Adrenal gland (tissue), 12 donors: ENCODE measurements around the gene STXBP2. TPM values are rescaled to one million over a fixed set of nuclear protein-coding genes. Genes with fewer than 3 reads are reported as not detected.

ENCODE experiments used
- DNase-seq, 7 donors: peaks; one replicate each; pipeline ENCODE4 v3.0.0-alpha.2; 2019 to 2020
- H3K27ac ChIP-seq, 5 donors: fragments of 200-600 bp; sonication (generic) in 4 of 5; 1 replicate in 3 of 5; 2 replicates in 2 of 5; pipeline versions ENCODE4 v1.5.1 to v1.8.0; 2016 to 2020; ENCODE audit warnings: mild to moderate bottlenecking in 1 of 5
- H3K27me3 ChIP-seq: fragments of 200-600 bp; 2 replicates; pipeline ENCODE4 v1.8.0; 2021
- H3K36me3 ChIP-seq, 2 donors: fragments of 200-600 bp; replicated peaks in 1 of 2; 1 replicate in 1 of 2; 2 replicates in 1 of 2; pipeline versions ENCODE4 v1.5.1 to v1.8.0; 2018 to 2022
- H3K4me1 ChIP-seq, 2 donors: fragments of 200-600 bp; replicated peaks in 1 of 2; 1 replicate in 1 of 2; 2 replicates in 1 of 2; pipeline versions ENCODE4 v1.5.1 to v1.8.0; 2018 to 2021
- H3K4me3 ChIP-seq, 4 donors: fragments of 200-600 bp; sonication (generic) in 3 of 4; one replicate each; pipeline ENCODE4 v1.5.1; 2016 to 2018
- H3K9me3 ChIP-seq, 3 donors: fragments of 200-600 bp; sonication (generic) in 1 of 3; replicated peaks in 1 of 3; 1 replicate in 2 of 3; 2 replicates in 1 of 3; pipeline versions ENCODE4 v1.5.1 to v1.8.0; 2016 to 2021
- POLR2A ChIP-seq, 2 donors: fragments of 450-650 bp; IDR thresholded peaks; one replicate each; pipeline ENCODE4 v1.6.1; 2017; ENCODE audit warnings: antibody characterized with exemption in 2 of 2, mild to moderate bottlenecking in 2 of 2, moderate library complexity in 1 of 2
- WGBS, 4 donors: extraction: QIAGEN DNeasy Blood & Tissue Kit in 2 of 4; methylation state at CpG; one replicate each; pipeline versions ENCODE4 v1.1.5 to v1.1.7; 2013 to 2017; 5-methylcytosine and 5-hydroxymethylcytosine counted together
- intact Hi-C, 2 donors: fragments of 100-400 bp; cut with DNase I; formaldehyde crosslinking; loops; one replicate each; pipeline versions ENCODE4 v1.14.1 to v1.15.0; 2022 to 2023
- polyA plus RNA-seq, 3 donors: library from polyadenylated mRNA; stranded (reverse); fragments of 200-250 nt in 2 of 3; fragments of 350-450 nt in 1 of 3; fragmentation: Illumina TruSeq in 1 of 3; extraction: RNeasy Lipid Tissue Mini Kit (QIAGEN cat#74804) in 1 of 3; gene quantifications; one replicate each; pipeline ENCODE4 v1.2.3, GENCODE V29; 2013 to 2014
- total RNA-seq, 9 donors: library from RNA; depleted of rRNA in 4 of 9; stranded (reverse); fragments of >200 nt in 4 of 9; fragments of 120-200 nt in 1 of 9; fragmentation: NEBNext Ultra II Directional in 1 of 9; extraction: Animal tissue kit (Norgen Biotek cat#: 25700) in 1 of 9; gene quantifications; one replicate each; pipeline versions ENCODE4 v1.1.0 to v1.2.4, GENCODE V29; 2013 to 2023
- TF ChIP-seq, protein P1 (sequence below), 6 experiments: fragments of 450-650 bp in 4 of 6; fragments of 200-600 bp in 2 of 6; sonication (generic) in 1 of 6; IDR thresholded peaks; 1 replicate in 5 of 6; 2 replicates in 1 of 6; pipeline versions ENCODE4 v1.5.1 to v1.8.0; 2016 to 2021; ENCODE audit warnings: antibody characterized with exemption in 6 of 6, mild to moderate bottlenecking in 2 of 6, moderate library complexity in 1 of 6
- donor health status: healthy with polysubstance abuse.
- donor health status: Bipolar disorder and iron deficiency.
- donor health status: DM: yes; HTN: yes; CAD: no.
- donor health status: DM: no; HTN: no; CAD: no.
- donor health status: DM: no; HTN: no; CAD: no.
- donor health status: DM: yes; HTN: yes; CAD: no.

STXBP2 gene
- total and polyA plus RNA-seq, 12 donors, result 12.2 to 121 (median 40.3) TPM

DNA sequence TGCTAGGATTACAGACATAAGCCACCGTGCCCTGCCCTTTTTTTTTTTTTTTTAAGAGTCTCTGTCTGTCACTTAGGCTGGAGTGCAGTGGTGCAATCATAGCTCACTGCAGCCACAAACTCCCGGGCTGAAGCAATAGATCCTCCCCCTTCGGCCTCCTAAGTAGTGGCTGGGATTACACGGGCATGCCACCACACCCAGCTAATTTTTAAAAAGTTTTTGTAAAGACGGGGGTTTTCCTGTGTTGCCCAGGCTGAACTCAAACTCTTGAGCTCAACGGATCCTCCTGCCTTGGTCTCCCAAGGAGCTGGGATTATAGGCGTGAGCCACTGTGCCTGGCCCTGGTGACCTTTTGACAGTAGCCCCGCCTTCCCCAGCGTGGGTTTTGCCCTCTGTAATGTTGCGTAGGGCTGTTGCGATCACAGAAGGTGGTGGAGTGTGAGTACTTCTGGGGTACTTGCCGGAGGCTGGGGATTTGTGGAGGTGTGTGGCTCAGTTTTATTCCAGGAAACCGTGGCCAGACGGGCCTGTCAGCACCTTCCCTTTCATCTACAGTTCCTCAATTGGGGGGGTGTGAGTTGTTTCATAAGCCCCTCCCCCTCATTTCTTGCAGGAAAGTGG lies 20.3 kb downstream of the STXBP2 start:
- WGBS, 4 donors, result 52 to 58% (median 54%) methylated on average over 11 to 14 of the region's 14 CpGs
- Histone ChIP-seq H3K27me3 (no peaks in the 10 kb centered on the region), H3K4me1 (peaks cover 0 to 3% of the 10 kb centered on the region in 2 donors), H3K4me3 (no peak overlapping the region), H3K27ac (peak overlapping the region in 1 of 5 donors; percentile 71), H3K9me3 (no peaks in the 10 kb centered on the region), H3K36me3 (no peaks in the 10 kb centered on the region)
- DNase-seq, result no peak
- intact Hi-C loops, result no loop called here
- TF ChIP-seq, protein P1, sequence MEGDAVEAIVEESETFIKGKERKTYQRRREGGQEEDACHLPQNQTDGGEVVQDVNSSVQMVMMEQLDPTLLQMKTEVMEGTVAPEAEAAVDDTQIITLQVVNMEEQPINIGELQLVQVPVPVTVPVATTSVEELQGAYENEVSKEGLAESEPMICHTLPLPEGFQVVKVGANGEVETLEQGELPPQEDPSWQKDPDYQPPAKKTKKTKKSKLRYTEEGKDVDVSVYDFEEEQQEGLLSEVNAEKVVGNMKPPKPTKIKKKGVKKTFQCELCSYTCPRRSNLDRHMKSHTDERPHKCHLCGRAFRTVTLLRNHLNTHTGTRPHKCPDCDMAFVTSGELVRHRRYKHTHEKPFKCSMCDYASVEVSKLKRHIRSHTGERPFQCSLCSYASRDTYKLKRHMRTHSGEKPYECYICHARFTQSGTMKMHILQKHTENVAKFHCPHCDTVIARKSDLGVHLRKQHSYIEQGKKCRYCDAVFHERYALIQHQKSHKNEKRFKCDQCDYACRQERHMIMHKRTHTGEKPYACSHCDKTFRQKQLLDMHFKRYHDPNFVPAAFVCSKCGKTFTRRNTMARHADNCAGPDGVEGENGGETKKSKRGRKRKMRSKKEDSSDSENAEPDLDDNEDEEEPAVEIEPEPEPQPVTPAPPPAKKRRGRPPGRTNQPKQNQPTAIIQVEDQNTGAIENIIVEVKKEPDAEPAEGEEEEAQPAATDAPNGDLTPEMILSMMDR (IDR thresholded peaks at IDR 0.05), result no peak
- TF ChIP-seq POLR2A (IDR thresholded peaks at IDR 0.05), result no peak

- intact Hi-C loops, result no loop called here
- Histone ChIP-seq H3K36me3 (no peaks in the 10 kb centered on the region), H3K4me1 (no peaks in the 10 kb centered on the region), H3K4me3 (no peak overlapping the region), H3K27me3 (no peaks in the 10 kb centered on the region), H3K9me3 (no peaks in the 10 kb centered on the region), H3K27ac (no peak overlapping the region)
- TF ChIP-seq POLR2A (IDR thresholded peaks at IDR 0.05), result no peak
- TF ChIP-seq, protein P1 (IDR thresholded peaks at IDR 0.05), result no peak
- no peak for DNase-seq
- 35 to 47% (median 38%) methylated on average over 9 of the region's 9 CpGs for WGBS, 4 donors
These were observed 21.3 kb downstream of the STXBP2 start for GRCh38 chr19:7658219-7658686.

GRCh38 chr19:7661744-7662538 lies 25.0 kb downstream of the STXBP2 start:
- no peak for DNase-seq
- H3K27ac ChIP-seq, result no peak overlapping the region
- intact Hi-C loops, result no loop called here
- H3K36me3 ChIP-seq, result no peaks in the 10 kb centered on the region
- no peaks in the 10 kb centered on the region for H3K9me3 ChIP-seq
- WGBS, 4 donors, result 64 to 74% (median 69%) methylated on average over 8 of the region's 8 CpGs
- H3K27me3 ChIP-seq, result no peaks in the 10 kb centered on the region
- no peak for TF ChIP-seq POLR2A (IDR thresholded peaks at IDR 0.05)
- TF ChIP-seq, protein P1 (IDR thresholded peaks at IDR 0.05), result no peak
- no peaks in the 10 kb centered on the region for H3K4me1 ChIP-seq
- H3K4me3 ChIP-seq, result no peak overlapping the region

- intact Hi-C loops, result no loop called here
- 79 to 87% (median 82%) methylated on average over 12 to 14 of the region's 14 CpGs for whole genome bisulfite sequencing, 4 donors
- Histone ChIP-seq H3K4me1 (no peaks in the 10 kb centered on the region), H3K36me3 (no peaks in the 10 kb centered on the region), H3K9me3 (no peaks in the 10 kb centered on the region), H3K27ac (no peak overlapping the region), H3K4me3 (no peak overlapping the region), H3K27me3 (no peaks in the 10 kb centered on the region)
- no peak for DNase-seq
- no peak for TF ChIP-seq POLR2A (IDR thresholded peaks at IDR 0.05)
- TF ChIP-seq, protein P1 (IDR thresholded peaks at IDR 0.05), result no peak
These were observed 25.7 kb downstream of the STXBP2 start for GRCh38 chr19:7662657-7663056.
